Measurements from ENCODE around the gene TYRP1. TPM values are rescaled to one million over a fixed set of nuclear protein-coding genes. Genes with fewer than 3 reads are reported as not detected.

The TYRP1 gene
- polyA plus RNA-seq, 4 donors = 1.3 to 3.1 (median 2.2) TPM

GRCh38 chr9:12730198-12730597 lies 37.0 kb downstream of the TYRP1 start:
- no peak for DNase-seq (ENCODE audit: low read depth in 4 of 4, low spot score in 2 of 4)

GRCh38 chr9:12730927-12731326 lies 37.7 kb downstream of the TYRP1 start:
- no peak for DNase-seq (ENCODE audit: low read depth in 4 of 4, low spot score in 2 of 4)

- DNase-seq (ENCODE audit: low read depth in 4 of 4, low spot score in 2 of 4) = no peak
Observed at GRCh38 chr9:12732971-12733370, 39.8 kb downstream of the TYRP1 start.

GRCh38 chr9:12735665-12736064 lies 42.5 kb downstream of the TYRP1 start:
- no peak for DNase-seq (ENCODE audit: low read depth in 4 of 4, low spot score in 2 of 4)

GRCh38 chr9:12737871-12738270 lies 44.7 kb downstream of the TYRP1 start:
- no peak for DNase-seq (ENCODE audit: low read depth in 4 of 4, low spot score in 2 of 4)

- no peak for DNase-seq (ENCODE audit: low read depth in 4 of 4, low spot score in 2 of 4)
Observed at GRCh38 chr9:12739014-12739652, 45.9 kb downstream of the TYRP1 start.

- DNase-seq (ENCODE audit: low read depth in 4 of 4, low spot score in 2 of 4) = no peak
Observed at GRCh38 chr9:12740845-12741244, 47.7 kb downstream of the TYRP1 start.

GRCh38 chr9:12748016-12748415 lies 54.8 kb downstream of the TYRP1 start:
- DNase-seq (ENCODE audit: low read depth in 4 of 4, low spot score in 2 of 4) = no peak

- no peak for DNase-seq (ENCODE audit: low read depth in 4 of 4, low spot score in 2 of 4)
Observed at GRCh38 chr9:12748954-12749353, 55.8 kb downstream of the TYRP1 start.

GRCh38 chr9:12753931-12754330 lies 60.7 kb downstream of the TYRP1 start:
- no peak for DNase-seq (ENCODE audit: low read depth in 4 of 4, low spot score in 2 of 4)

GRCh38 chr9:12759761-12760160 lies 66.6 kb downstream of the TYRP1 start:
- DNase-seq (ENCODE audit: low read depth in 4 of 4, low spot score in 2 of 4) = no peak

Other genes with a start within 250 kb of the TYRP1 start
- gene LURAP1L, start 81.6 kb downstream of the TYRP1 start, polyA plus RNA-seq (ENCODE audit: insufficient read length in 4 of 4) = 10 to 100 TPM; 20.8 to 23.6 (median 22.3) TPM